ENCODE results near the gene FLYWCH1. TPM values are rescaled to one million over a fixed set of nuclear protein-coding genes. Genes with fewer than 3 reads are reported as not detected.

FLYWCH1 gene
- total RNA-seq, 1 donor from 2014 or later = 5.1 TPM

DNA sequence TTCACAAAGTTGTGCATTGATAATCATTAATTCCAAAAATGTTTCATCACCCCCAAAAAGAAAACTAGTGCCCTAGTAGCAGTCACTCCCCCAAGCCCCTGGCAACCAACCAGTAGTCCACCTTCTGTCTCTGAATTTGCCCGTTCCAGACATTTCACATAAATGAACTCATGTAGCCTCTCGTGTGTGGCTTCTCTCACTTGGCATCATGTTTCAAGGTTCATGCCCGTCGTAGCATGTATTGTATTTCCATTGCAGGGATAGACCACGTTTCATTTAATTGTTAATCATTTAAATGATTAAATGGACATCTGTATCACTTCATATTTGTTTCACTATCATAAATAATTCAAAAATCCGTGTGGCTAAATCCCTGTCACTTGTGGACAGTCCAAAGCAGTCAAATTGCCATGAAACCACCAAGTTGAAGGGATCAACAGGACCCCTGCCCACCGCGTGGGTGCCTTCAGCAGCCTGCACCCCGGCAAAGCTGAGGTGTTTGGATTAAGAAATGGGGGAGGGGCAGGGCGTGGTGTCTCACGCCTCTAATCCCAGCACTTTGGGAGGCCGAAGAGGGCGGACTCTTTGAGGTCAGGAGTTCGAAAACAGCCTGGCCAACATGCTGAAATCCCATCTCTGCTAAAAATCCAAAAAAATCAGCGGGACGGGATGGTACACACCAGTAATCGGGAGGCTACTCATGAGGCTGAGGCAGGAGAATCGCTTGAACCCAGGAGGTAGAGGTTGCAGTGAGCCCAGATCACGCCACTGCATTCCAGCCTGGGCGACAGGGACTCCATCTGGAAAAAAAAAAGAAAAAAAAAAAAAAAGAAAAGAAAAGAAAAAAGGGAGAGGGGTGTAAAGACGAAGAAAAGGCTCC lies 37.5 kb upstream of the FLYWCH1 start:
- Mint-ChIP-seq H3K4me1 (no peaks in the 10 kb centered on the region), H3K36me3 (no peaks in the 10 kb centered on the region), H3K27ac (no peak overlapping the region), H3K27me3 (ENCODE audit: insufficient read depth, low read depth) (peaks cover 16% of the 10 kb centered on the region), H3K9me3 (no peaks in the 10 kb centered on the region), H3K4me3 (no peak overlapping the region)
- Histone ChIP-seq H3K79me2 (ENCODE audit: low read depth) (no peaks in the 10 kb centered on the region), H3K36me3 (no peaks in the 10 kb centered on the region), H3K4me2 (no peak overlapping the region), H2AFZ (replicated peaks) (peak overlapping the region; percentile 47), H3K27me3 (peaks cover 61% of the 10 kb centered on the region), H3K4me1 (no peaks in the 10 kb centered on the region), H3F3A (ENCODE audit: low read depth) (no peaks in the 10 kb centered on the region), H3K9ac (no peak overlapping the region), H3K27ac (no peak overlapping the region), H3K9me3 (ENCODE audit: low read depth) (no peaks in the 10 kb centered on the region), H4K20me1 (ENCODE audit: low read depth) (no peaks in the 10 kb centered on the region), H3K4me3 (no peak overlapping the region)
- no peak for TF ChIP-seq EZH2 (IDR thresholded peaks at IDR 0.05)
- TF ChIP-seq, protein P1, sequence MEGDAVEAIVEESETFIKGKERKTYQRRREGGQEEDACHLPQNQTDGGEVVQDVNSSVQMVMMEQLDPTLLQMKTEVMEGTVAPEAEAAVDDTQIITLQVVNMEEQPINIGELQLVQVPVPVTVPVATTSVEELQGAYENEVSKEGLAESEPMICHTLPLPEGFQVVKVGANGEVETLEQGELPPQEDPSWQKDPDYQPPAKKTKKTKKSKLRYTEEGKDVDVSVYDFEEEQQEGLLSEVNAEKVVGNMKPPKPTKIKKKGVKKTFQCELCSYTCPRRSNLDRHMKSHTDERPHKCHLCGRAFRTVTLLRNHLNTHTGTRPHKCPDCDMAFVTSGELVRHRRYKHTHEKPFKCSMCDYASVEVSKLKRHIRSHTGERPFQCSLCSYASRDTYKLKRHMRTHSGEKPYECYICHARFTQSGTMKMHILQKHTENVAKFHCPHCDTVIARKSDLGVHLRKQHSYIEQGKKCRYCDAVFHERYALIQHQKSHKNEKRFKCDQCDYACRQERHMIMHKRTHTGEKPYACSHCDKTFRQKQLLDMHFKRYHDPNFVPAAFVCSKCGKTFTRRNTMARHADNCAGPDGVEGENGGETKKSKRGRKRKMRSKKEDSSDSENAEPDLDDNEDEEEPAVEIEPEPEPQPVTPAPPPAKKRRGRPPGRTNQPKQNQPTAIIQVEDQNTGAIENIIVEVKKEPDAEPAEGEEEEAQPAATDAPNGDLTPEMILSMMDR (IDR thresholded peaks at IDR 0.05) = no peak
- no peak for TF ChIP-seq EZH2phosphoT487 (IDR thresholded peaks at IDR 0.05)
- DNase-seq (ENCODE audit: low spot score) = no peak

DNA sequence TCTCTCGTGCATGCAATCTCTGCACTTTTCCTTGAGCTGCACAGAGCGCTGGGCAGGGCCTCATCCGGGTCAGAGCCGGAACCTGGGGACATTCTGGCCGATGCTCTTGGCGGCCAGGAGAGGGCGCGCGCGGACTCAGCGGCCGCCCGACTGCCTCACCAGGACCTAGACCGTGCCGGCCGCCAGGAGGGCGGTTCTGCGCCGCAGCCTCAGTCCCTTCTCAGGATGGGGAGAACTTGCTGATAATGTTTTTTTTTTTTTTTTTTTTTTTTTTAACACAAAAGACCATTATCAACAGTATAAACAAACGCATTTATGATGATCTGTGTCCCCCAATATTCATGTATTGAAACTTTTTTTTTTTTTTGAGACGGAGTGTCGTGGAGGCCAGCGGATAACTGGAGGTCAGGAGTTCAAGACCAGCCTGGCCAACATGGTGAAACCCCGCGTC lies 36.8 kb upstream of the FLYWCH1 start:
- Histone ChIP-seq H3K36me3 (no peaks in the 10 kb centered on the region), H3F3A (ENCODE audit: low read depth) (no peaks in the 10 kb centered on the region), H3K27ac (no peak overlapping the region), H3K4me2 (no peak overlapping the region), H4K20me1 (ENCODE audit: low read depth) (no peaks in the 10 kb centered on the region), H3K4me1 (no peaks in the 10 kb centered on the region), H3K27me3 (peaks cover 54% of the 10 kb centered on the region), H3K9ac (no peak overlapping the region), H3K79me2 (ENCODE audit: low read depth) (no peaks in the 10 kb centered on the region), H3K9me3 (ENCODE audit: low read depth) (no peaks in the 10 kb centered on the region), H3K4me3 (no peak overlapping the region), H2AFZ (replicated peaks) (peak overlapping the region; percentile 47)
- Mint-ChIP-seq H3K4me3 (no peak overlapping the region), H3K9me3 (peaks cover 4% of the 10 kb centered on the region), H3K4me1 (no peaks in the 10 kb centered on the region), H3K27me3 (ENCODE audit: insufficient read depth, low read depth) (peaks cover 16% of the 10 kb centered on the region), H3K36me3 (no peaks in the 10 kb centered on the region), H3K27ac (no peak overlapping the region)
- TF ChIP-seq EZH2phosphoT487 (IDR thresholded peaks at IDR 0.05) = no peak
- TF ChIP-seq, protein P1 (IDR thresholded peaks at IDR 0.05) = peak; percentile 88
- no peak for TF ChIP-seq EZH2 (IDR thresholded peaks at IDR 0.05)
- DNase-seq (ENCODE audit: low spot score) = peak; percentile 85

DNA sequence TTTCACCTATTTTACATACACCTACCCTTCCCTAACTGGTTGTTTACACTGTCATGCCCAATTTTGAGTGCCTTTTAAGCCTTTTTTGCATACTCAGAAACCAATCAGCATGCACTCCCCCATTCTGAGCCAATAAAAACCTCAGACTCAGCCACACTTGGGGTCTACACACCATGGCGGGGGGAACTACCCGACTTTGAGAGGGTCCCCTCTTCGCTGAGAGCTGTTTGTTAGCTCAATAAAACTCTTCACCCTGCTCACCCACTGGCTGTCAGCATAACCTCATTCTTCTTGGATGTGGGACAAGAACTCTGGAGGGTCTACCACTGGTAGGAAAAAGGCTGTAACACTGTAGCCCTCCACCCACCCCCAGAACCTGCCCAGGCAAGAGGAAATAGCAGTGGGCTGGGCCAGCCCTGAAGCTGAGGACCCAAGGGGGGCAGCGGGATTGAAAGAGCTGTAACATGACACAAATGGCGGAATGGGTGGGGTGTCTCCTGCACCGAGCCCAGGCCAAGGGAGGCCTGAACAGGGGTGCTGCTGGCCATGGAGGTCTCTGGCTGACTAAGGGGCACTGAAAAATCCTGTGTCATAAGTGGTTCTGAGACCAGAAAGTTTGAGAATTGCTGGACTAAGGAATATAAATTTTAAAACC lies 31.8 kb upstream of the FLYWCH1 start:
- H3K4me1 ChIP-seq = no peaks in the 10 kb centered on the region
- Mint-ChIP-seq H3K27ac (no peak overlapping the region), H3K9me3 (peaks cover 4% of the 10 kb centered on the region), H3K4me3 (peak overlapping the region; percentile 53), H3K4me1 (peaks cover 7% of the 10 kb centered on the region), H3K36me3 (no peaks in the 10 kb centered on the region), H3K27me3 (ENCODE audit: insufficient read depth, low read depth) (peaks cover 19% of the 10 kb centered on the region)
- TF ChIP-seq, protein P1 (IDR thresholded peaks at IDR 0.05) = no peak
- H4K20me1 ChIP-seq (ENCODE audit: low read depth) = peaks cover 5% of the 10 kb centered on the region
- H3K9ac ChIP-seq = no peak overlapping the region
- H3K27me3 ChIP-seq = peaks cover 41% of the 10 kb centered on the region
- peaks cover 5% of the 10 kb centered on the region for H3F3A ChIP-seq (ENCODE audit: low read depth)
- no peak overlapping the region for H3K27ac ChIP-seq
- H3K79me2 ChIP-seq (ENCODE audit: low read depth) = peaks cover 10% of the 10 kb centered on the region
- DNase-seq (ENCODE audit: low spot score) = no peak
- H3K36me3 ChIP-seq = no peaks in the 10 kb centered on the region
- H3K4me3 ChIP-seq = no peak overlapping the region
- H3K9me3 ChIP-seq (ENCODE audit: low read depth) = no peaks in the 10 kb centered on the region
- H2AFZ ChIP-seq (replicated peaks) = no peak overlapping the region
- H3K4me2 ChIP-seq = no peak overlapping the region
